ENCODE data around the gene RRAGD.

RRAGD gene

GRCh38 chr6:89412071-89413005, at the start of gene RRAGD (continued):
- peak; percentile 79 for TF ChIP-seq ZNF398 (tag by site-specific recombination; IDR thresholded peaks at IDR 0.05)
- no peak for TF ChIP-seq ZNF280C (tag by site-specific recombination; IDR thresholded peaks at IDR 0.05)
- no peak for TF ChIP-seq ZNF362 (tag by site-specific recombination; IDR thresholded peaks at IDR 0.05)
- TF ChIP-seq ZNF341 (tag by site-specific recombination; IDR thresholded peaks at IDR 0.05; ENCODE audit: low read depth): no peak; the same call in 1 of the 2 replicates
- TF ChIP-seq ZNF26 (tag by site-specific recombination; IDR thresholded peaks at IDR 0.05): no peak
- no peak for TF ChIP-seq ZNF280D (tag by site-specific recombination; IDR thresholded peaks at IDR 0.05)
- 0 out of 2 replicates have a peak, but pooled peaks have one; percentile 61 for TF ChIP-seq ZNF785 (tag by site-specific recombination; IDR thresholded peaks at IDR 0.05)
- no peak for TF ChIP-seq ZNF48 (tag by site-specific recombination; IDR thresholded peaks at IDR 0.05)
- no peak for TF ChIP-seq ZNF175 (tag by site-specific recombination; IDR thresholded peaks at IDR 0.05)
- peak; percentile 79 for TF ChIP-seq ZBTB48 (tag by site-specific recombination; IDR thresholded peaks at IDR 0.05)
- TF ChIP-seq ZNF426 (tag by site-specific recombination; IDR thresholded peaks at IDR 0.05): no peak
- TF ChIP-seq ZNF138 (tag by site-specific recombination; IDR thresholded peaks at IDR 0.05; ENCODE audit: borderline replicate concordance): no peak
- peak; percentile 90 for TF ChIP-seq EGR2 (tag by site-specific recombination; IDR thresholded peaks at IDR 0.05; ENCODE audit: low read depth)
- no peak for TF ChIP-seq ZNF529 (tag by site-specific recombination; IDR thresholded peaks at IDR 0.05; ENCODE audit: insufficient replicate concordance)
- no peak for TF ChIP-seq HOXA7 (CRISPR knock-in tag; IDR thresholded peaks at IDR 0.05; ENCODE audit: borderline replicate concordance)
- TF ChIP-seq ZNF830 (tag by site-specific recombination; IDR thresholded peaks at IDR 0.05; ENCODE audit: low read depth): no peak
- no peak for TF ChIP-seq PRDM6 (tag by site-specific recombination; IDR thresholded peaks at IDR 0.05)
- TF ChIP-seq ZNF248 (tag by site-specific recombination; IDR thresholded peaks at IDR 0.05): no peak
- TF ChIP-seq ZNF302 (tag by site-specific recombination; IDR thresholded peaks at IDR 0.05; ENCODE audit: low read depth): no peak
- TF ChIP-seq ZNF488 (tag by site-specific recombination; IDR thresholded peaks at IDR 0.05): no peak
- TF ChIP-seq ZNF223 (tag by site-specific recombination; IDR thresholded peaks at IDR 0.05): no peak
